Liver (tissue), 3 donors: ENCODE results near the gene PYROXD2.

Source experiments
- EGR1 ChIP-seq, 2 donors: IDR thresholded peaks; 2 replicates each; pipeline ENCODE4 v1.6.1; 2016 to 2018; ENCODE audit warnings: antibody characterized with exemption in 2 of 2, low read depth in 2 of 2
- FOXA1 ChIP-seq: IDR thresholded peaks from 2 replicates; pipeline ENCODE4 v1.6.1; 2016; ENCODE audit warnings: antibody characterized with exemption
- GABPA ChIP-seq, 2 donors: IDR thresholded peaks in 1 of 2; conservative IDR thresholded peaks in 1 of 2; 2 replicates each; pipeline ENCODE4 v1.6.1; 2016; ENCODE audit warnings: antibody characterized with exemption in 2 of 2, mild to moderate bottlenecking in 1 of 2, moderate library complexity in 1 of 2
- JUND ChIP-seq, 2 donors: IDR thresholded peaks; 2 replicates each; pipeline ENCODE4 v1.6.1; 2016; ENCODE audit warnings: antibody characterized with exemption in 2 of 2
- MAX ChIP-seq: IDR thresholded peaks from 2 replicates; pipeline ENCODE4 v1.6.1; 2016; ENCODE audit warnings: antibody characterized with exemption
- RAD21 ChIP-seq, 2 donors: IDR thresholded peaks; 2 replicates each; pipeline ENCODE4 v1.6.1; 2016; ENCODE audit warnings: antibody characterized with exemption in 2 of 2, mild to moderate bottlenecking in 2 of 2
- RXRA ChIP-seq, 2 donors: IDR thresholded peaks; 2 replicates each; pipeline ENCODE4 v1.6.1; 2017 to 2018; ENCODE audit warnings: antibody characterized with exemption in 2 of 2, mild to moderate bottlenecking in 1 of 2
- TAF1 ChIP-seq: conservative IDR thresholded peaks from 2 replicates; pipeline ENCODE4 v1.6.1; 2016; ENCODE audit warnings: antibody characterized with exemption, mild to moderate bottlenecking
- YY1 ChIP-seq: IDR thresholded peaks from 2 replicates; pipeline ENCODE4 v1.6.1; 2016; ENCODE audit warnings: antibody characterized with exemption, mild to moderate bottlenecking
- TF ChIP-seq, protein P1 (sequence below): fragments of 150-350 bp; IDR thresholded peaks from 2 replicates; pipeline ENCODE4 v1.5.1; 2017; ENCODE audit warnings: improper control_type of control experiment, low read depth, low read length; ENCODE audit not compliant: missing input control
- donor health status: healthy.
- donor health status: healthy.

DNA sequence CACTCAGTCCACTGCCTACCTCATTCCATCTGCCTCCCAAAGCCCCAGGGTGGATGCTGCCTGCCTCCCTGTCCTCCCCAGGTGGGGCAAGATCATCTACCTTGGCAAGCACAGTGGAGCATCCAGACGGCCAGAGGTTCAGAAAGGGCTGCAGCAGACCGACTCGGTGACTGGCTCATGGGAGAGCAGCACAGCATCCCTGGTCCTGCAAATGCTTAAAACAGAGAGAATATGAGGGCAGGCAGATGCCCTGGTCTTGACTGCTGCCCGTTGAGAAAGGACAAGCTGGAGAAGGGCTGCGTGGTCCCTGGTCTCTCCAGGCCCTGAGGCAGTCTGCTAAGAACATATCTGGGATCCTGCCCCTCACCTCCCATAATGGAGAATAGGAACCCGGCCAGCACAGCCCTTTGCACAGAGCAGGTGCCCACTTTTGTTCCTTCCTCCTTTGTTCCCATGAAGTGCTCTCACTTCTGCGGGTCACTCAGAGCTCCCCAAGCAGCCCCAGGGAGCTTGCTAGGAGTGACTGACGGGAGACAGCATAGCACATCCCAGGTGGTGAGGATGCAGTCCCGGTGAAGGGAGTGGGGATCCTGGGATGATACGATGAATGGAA is 30.3 kb upstream of the PYROXD2 start:
- TF ChIP-seq, protein P1, sequence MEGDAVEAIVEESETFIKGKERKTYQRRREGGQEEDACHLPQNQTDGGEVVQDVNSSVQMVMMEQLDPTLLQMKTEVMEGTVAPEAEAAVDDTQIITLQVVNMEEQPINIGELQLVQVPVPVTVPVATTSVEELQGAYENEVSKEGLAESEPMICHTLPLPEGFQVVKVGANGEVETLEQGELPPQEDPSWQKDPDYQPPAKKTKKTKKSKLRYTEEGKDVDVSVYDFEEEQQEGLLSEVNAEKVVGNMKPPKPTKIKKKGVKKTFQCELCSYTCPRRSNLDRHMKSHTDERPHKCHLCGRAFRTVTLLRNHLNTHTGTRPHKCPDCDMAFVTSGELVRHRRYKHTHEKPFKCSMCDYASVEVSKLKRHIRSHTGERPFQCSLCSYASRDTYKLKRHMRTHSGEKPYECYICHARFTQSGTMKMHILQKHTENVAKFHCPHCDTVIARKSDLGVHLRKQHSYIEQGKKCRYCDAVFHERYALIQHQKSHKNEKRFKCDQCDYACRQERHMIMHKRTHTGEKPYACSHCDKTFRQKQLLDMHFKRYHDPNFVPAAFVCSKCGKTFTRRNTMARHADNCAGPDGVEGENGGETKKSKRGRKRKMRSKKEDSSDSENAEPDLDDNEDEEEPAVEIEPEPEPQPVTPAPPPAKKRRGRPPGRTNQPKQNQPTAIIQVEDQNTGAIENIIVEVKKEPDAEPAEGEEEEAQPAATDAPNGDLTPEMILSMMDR, result no peak
- TF ChIP-seq EGR1 (IDR thresholded peaks at IDR 0.05; ENCODE audit: low read depth in 2 of 2) (no peak), YY1 (no peak), FOXA1 (no peak), TAF1 (no peak), JUND (IDR thresholded peaks at IDR 0.05) (no peak), MAX (no peak), RAD21 (IDR thresholded peaks at IDR 0.05) (no peak), GABPA (IDR thresholded peaks at IDR 0.05 in 1 of 2, conservative IDR thresholded peaks at IDR 0.05 in 1 of 2) (no peak), RXRA (IDR thresholded peaks at IDR 0.05) (no peak)
